WTC11 (cell line): ENCODE measurements around the gene MBP. TPM values are rescaled to one million over a fixed set of nuclear protein-coding genes. Genes with fewer than 3 reads are reported as not detected.

Experiments
- ATAC-seq: fragments of 200-7000 bp; cut with Tn5 transposase; 2 replicates; pipeline ENCODE4 v1.10.0; 2021; ENCODE audit warnings: mild to moderate bottlenecking, moderate library complexity
- CTCF ChIA-PET: fragments of 300-600 bp; sonication (Branson Sonifier 250); formaldehyde crosslinking; loops from one replicate; lab custom pipeline; 2021; ENCODE audit warnings: antibody characterized with exemption; lab: Charles Lee
- POLR2A ChIA-PET: fragments of 350-600 bp; sonication (Branson Sonifier 250); formaldehyde crosslinking; loops from one replicate; lab custom pipeline; 2021; ENCODE audit warnings: antibody characterized with exemption; lab: Charles Lee
- DNase-seq: peaks from one replicate; pipeline ENCODE4 v3.0.0; 2021; ENCODE audit warnings: low spot score
- H3K27ac Mint-ChIP-seq: 2 replicates; pipeline ENCODE4 v1.8.0; 2021; ENCODE audit warnings: mixed read lengths
- H3K27me3 Mint-ChIP-seq: 2 replicates; pipeline ENCODE4 v1.8.0; 2021; ENCODE audit warnings: low read depth, mild to moderate bottlenecking, moderate library complexity, mixed read lengths
- H3K36me3 Mint-ChIP-seq: 2 replicates; pipeline ENCODE4 v1.8.0; 2021; ENCODE audit warnings: mixed read lengths
- H3K4me1 Mint-ChIP-seq: 2 replicates; pipeline ENCODE4 v1.8.0; 2022; ENCODE audit warnings: mixed read lengths
- H3K4me3 Mint-ChIP-seq: 2 replicates; pipeline ENCODE4 v1.8.0; 2021; ENCODE audit warnings: mild to moderate bottlenecking, moderate library complexity, mixed read lengths
- H3K9me3 Mint-ChIP-seq: 2 replicates; pipeline ENCODE4 v1.8.0; 2021; ENCODE audit warnings: mixed read lengths
- CREM ChIP-seq: sonication (generic); formaldehyde crosslinking; IDR thresholded peaks from 2 replicates; pipeline ENCODE4 v1.8.1; 2022; ENCODE audit warnings: mild to moderate bottlenecking, missing genetic modification reagents, moderate library complexity
- EMX1 ChIP-seq: fragments of 250-450 bp; sonication (Bioruptor Pico); IDR thresholded peaks from 2 replicates; pipeline ENCODE4 v1.8.0; 2021; ENCODE audit warnings: mild to moderate bottlenecking
- ESRRA ChIP-seq: sonication (generic); formaldehyde crosslinking; IDR thresholded peaks from 2 replicates; pipeline ENCODE4 v1.8.1; 2022; ENCODE audit warnings: mild to moderate bottlenecking, missing genetic modification reagents, borderline replicate concordance
- JAZF1 ChIP-seq: fragments of 250-450 bp; sonication (Bioruptor Pico); IDR thresholded peaks from 2 replicates; pipeline ENCODE4 v1.9.0; 2021; ENCODE audit warnings: moderate library complexity, mild to moderate bottlenecking, inconsistent platforms
- NFYB ChIP-seq: sonication (generic); formaldehyde crosslinking; conservative IDR thresholded peaks from 2 replicates; pipeline ENCODE4 v1.8.0; 2022; ENCODE audit warnings: low read depth, missing genetic modification reagents
- TCF7 ChIP-seq: sonication (generic); formaldehyde crosslinking; IDR thresholded peaks from 2 replicates; pipeline ENCODE4 v1.8.0; 2022; ENCODE audit warnings: mild to moderate bottlenecking, low read depth, missing genetic modification reagents, moderate library complexity
- ZBTB21 ChIP-seq: sonication (generic); formaldehyde crosslinking; IDR thresholded peaks from 2 replicates; pipeline ENCODE4 v1.8.1; 2023; ENCODE audit warnings: mild to moderate bottlenecking, missing genetic modification reagents, borderline replicate concordance
- ZNF121 ChIP-seq: sonication (generic); formaldehyde crosslinking; IDR thresholded peaks from 2 replicates; pipeline ENCODE4 v1.8.0; 2023; ENCODE audit warnings: missing genetic modification reagents
- ZNF219 ChIP-seq: sonication (generic); formaldehyde crosslinking; IDR thresholded peaks from 2 replicates; pipeline ENCODE4 v1.8.0; 2023; ENCODE audit warnings: missing genetic modification reagents, mild to moderate bottlenecking, borderline replicate concordance
- ZNF232 ChIP-seq: sonication (generic); formaldehyde crosslinking; IDR thresholded peaks from 2 replicates; pipeline ENCODE4 v1.8.0; 2022; ENCODE audit warnings: mild to moderate bottlenecking, missing genetic modification reagents
- ZNF396 ChIP-seq: fragments of 250-450 bp; sonication (Bioruptor Pico); IDR thresholded peaks from 2 replicates; pipeline ENCODE4 v1.8.0; 2021; ENCODE audit warnings: mild to moderate bottlenecking, moderate library complexity, borderline replicate concordance
- ZNF423 ChIP-seq: fragments of 250-450 bp; sonication (Bioruptor Pico); IDR thresholded peaks from 2 replicates; pipeline ENCODE4 v2.1.2; 2022; ENCODE audit warnings: mild to moderate bottlenecking, moderate library complexity
- total RNA-seq: library from RNA; stranded (reverse); gene quantifications from 3 replicates; pipeline ENCODE4 v1.2.3, GENCODE V29; 2021
- TF ChIP-seq, protein P1 (sequence below): sonication (generic); formaldehyde crosslinking; IDR thresholded peaks from 2 replicates; pipeline ENCODE4 v1.8.1; 2022; ENCODE audit warnings: low read depth, missing genetic modification reagents, borderline replicate concordance
- TF ChIP-seq, protein P2 (sequence below): sonication (generic); formaldehyde crosslinking; IDR thresholded peaks from 2 replicates; pipeline ENCODE4 v1.8.0; 2022; ENCODE audit warnings: mild to moderate bottlenecking, missing genetic modification reagents
- TF ChIP-seq, protein P3 (sequence below): sonication (generic); formaldehyde crosslinking; IDR thresholded peaks from 2 replicates; pipeline ENCODE4 v1.8.1; 2022; ENCODE audit warnings: mild to moderate bottlenecking, missing genetic modification reagents, moderate library complexity, borderline replicate concordance
- TF ChIP-seq, protein P4 (sequence below): sonication (generic); formaldehyde crosslinking; conservative IDR thresholded peaks from 2 replicates; pipeline ENCODE4 v1.8.1; 2023; ENCODE audit warnings: mild to moderate bottlenecking, low read depth, missing genetic modification reagents, moderate library complexity

MBP gene
- total RNA-seq, 1 experiment from 2014 or later: 19.6 TPM

DNA sequence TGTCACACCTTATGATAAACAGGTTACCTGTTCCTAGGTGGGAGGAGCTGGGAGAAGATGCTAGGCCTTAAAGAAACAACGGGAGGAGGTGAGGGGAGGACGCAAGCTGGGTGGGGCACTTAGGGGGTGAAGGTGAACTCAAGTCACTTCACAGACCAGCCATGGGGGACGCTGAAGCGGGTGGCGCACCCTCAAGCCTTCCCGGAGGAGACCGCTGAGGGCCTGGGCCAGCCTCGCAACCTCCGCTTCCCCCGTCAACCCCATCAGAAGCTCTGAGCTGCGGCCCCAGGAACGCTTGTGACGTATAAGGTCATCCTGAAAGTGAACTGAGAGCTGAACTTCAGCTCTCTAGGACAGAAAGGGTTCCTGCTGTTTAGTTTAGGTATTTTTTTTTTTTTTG lies 133.5 kb downstream of the MBP start (continued):
- no peak for TF ChIP-seq ZNF396 (CRISPR knock-in tag)
- TF ChIP-seq EMX1: no peak
- TF ChIP-seq JAZF1 (CRISPR knock-in tag): no peak
- TF ChIP-seq NFYB (CRISPR knock-in tag): no peak
- TF ChIP-seq, protein P1, sequence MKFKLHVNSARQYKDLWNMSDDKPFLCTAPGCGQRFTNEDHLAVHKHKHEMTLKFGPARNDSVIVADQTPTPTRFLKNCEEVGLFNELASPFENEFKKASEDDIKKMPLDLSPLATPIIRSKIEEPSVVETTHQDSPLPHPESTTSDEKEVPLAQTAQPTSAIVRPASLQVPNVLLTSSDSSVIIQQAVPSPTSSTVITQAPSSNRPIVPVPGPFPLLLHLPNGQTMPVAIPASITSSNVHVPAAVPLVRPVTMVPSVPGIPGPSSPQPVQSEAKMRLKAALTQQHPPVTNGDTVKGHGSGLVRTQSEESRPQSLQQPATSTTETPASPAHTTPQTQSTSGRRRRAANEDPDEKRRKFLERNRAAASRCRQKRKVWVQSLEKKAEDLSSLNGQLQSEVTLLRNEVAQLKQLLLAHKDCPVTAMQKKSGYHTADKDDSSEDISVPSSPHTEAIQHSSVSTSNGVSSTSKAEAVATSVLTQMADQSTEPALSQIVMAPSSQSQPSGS (CRISPR knock-in tag): no peak
- TF ChIP-seq, protein P2, sequence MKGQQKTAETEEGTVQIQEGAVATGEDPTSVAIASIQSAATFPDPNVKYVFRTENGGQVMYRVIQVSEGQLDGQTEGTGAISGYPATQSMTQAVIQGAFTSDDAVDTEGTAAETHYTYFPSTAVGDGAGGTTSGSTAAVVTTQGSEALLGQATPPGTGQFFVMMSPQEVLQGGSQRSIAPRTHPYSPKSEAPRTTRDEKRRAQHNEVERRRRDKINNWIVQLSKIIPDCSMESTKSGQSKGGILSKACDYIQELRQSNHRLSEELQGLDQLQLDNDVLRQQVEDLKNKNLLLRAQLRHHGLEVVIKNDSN (CRISPR knock-in tag): no peak

GRCh38 chr18:76997951-76998808 lies 134.4 kb downstream of the MBP start:
- no peak for DNase-seq
- peaks cover 17% of the 10 kb centered on the region for H3K4me1 Mint-ChIP-seq
- H3K9me3 Mint-ChIP-seq: no peaks in the 10 kb centered on the region
- POLR2A ChIA-PET: no interaction called here
- no peaks in the 10 kb centered on the region for H3K27me3 Mint-ChIP-seq
- no peaks in the 10 kb centered on the region for H3K36me3 Mint-ChIP-seq
- H3K27ac Mint-ChIP-seq: no peak overlapping the region
- CTCF ChIA-PET: interaction anchor here (1.2 to 2.8 kb wide), 7 partner anchors 12 to 653 kb away, joined by 3 to 7 read pairs (median 5); no protein-coding TSS in a partner anchor
- no peak; the same call in 1 of the 2 replicates for ATAC-seq
- no peak for TF ChIP-seq ZNF423
- TF ChIP-seq, protein P3, sequence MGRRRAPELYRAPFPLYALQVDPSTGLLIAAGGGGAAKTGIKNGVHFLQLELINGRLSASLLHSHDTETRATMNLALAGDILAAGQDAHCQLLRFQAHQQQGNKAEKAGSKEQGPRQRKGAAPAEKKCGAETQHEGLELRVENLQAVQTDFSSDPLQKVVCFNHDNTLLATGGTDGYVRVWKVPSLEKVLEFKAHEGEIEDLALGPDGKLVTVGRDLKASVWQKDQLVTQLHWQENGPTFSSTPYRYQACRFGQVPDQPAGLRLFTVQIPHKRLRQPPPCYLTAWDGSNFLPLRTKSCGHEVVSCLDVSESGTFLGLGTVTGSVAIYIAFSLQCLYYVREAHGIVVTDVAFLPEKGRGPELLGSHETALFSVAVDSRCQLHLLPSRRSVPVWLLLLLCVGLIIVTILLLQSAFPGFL (CRISPR knock-in tag): no peak
- no peak for TF ChIP-seq ESRRA (CRISPR knock-in tag)
- TF ChIP-seq, protein P4, sequence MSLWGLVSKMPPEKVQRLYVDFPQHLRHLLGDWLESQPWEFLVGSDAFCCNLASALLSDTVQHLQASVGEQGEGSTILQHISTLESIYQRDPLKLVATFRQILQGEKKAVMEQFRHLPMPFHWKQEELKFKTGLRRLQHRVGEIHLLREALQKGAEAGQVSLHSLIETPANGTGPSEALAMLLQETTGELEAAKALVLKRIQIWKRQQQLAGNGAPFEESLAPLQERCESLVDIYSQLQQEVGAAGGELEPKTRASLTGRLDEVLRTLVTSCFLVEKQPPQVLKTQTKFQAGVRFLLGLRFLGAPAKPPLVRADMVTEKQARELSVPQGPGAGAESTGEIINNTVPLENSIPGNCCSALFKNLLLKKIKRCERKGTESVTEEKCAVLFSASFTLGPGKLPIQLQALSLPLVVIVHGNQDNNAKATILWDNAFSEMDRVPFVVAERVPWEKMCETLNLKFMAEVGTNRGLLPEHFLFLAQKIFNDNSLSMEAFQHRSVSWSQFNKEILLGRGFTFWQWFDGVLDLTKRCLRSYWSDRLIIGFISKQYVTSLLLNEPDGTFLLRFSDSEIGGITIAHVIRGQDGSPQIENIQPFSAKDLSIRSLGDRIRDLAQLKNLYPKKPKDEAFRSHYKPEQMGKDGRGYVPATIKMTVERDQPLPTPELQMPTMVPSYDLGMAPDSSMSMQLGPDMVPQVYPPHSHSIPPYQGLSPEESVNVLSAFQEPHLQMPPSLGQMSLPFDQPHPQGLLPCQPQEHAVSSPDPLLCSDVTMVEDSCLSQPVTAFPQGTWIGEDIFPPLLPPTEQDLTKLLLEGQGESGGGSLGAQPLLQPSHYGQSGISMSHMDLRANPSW (CRISPR knock-in tag): no peak
- no peak overlapping the region for H3K4me3 Mint-ChIP-seq

DNA sequence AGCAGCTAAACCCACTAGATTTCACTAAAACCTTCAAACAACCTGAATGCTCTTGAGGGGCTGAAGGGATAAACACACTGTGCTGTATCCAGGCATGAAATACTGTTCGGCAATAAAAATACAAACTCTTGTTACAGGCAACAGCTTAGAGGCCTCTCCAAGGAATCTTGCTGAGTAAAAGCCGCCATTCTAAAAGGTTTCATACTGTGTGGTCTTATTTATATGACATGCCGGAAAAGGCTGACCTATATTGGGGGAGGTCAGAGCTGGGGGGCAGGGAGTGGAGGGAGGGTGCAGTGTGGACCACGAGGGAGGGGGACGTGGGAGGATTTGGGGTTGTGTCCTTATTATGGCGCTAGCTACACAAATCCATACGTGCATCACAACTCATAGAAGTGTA lies 136.2 kb downstream of the MBP start:
- DNase-seq (no peak), ATAC-seq (no peak)
- Mint-ChIP-seq H3K9me3 (no peaks in the 10 kb centered on the region), H3K36me3 (no peaks in the 10 kb centered on the region), H3K27me3 (no peaks in the 10 kb centered on the region), H3K4me1 (peaks cover 27% of the 10 kb centered on the region), H3K27ac (no peak overlapping the region), H3K4me3 (no peak overlapping the region)
- POLR2A ChIA-PET: no interaction called here
- CTCF ChIA-PET: interaction anchor here (1.0 to 2.3 kb wide), 8 partner anchors 12 to 215 kb away, joined by 3 to 8 read pairs (median 4); no protein-coding TSS in a partner anchor
- no peak for TF ChIP-seq TCF7 (CRISPR knock-in tag)
- TF ChIP-seq ZNF219: no peak
- TF ChIP-seq CREM (CRISPR knock-in tag): no peak
- TF ChIP-seq ZBTB21 (CRISPR knock-in tag): no peak
- TF ChIP-seq EMX1: no peak
- TF ChIP-seq ZNF121 (CRISPR knock-in tag): no peak
- TF ChIP-seq ZNF423: no peak
- TF ChIP-seq ZNF232 (CRISPR knock-in tag): no peak
